ENCODE results near the gene PACS2.

DNA sequence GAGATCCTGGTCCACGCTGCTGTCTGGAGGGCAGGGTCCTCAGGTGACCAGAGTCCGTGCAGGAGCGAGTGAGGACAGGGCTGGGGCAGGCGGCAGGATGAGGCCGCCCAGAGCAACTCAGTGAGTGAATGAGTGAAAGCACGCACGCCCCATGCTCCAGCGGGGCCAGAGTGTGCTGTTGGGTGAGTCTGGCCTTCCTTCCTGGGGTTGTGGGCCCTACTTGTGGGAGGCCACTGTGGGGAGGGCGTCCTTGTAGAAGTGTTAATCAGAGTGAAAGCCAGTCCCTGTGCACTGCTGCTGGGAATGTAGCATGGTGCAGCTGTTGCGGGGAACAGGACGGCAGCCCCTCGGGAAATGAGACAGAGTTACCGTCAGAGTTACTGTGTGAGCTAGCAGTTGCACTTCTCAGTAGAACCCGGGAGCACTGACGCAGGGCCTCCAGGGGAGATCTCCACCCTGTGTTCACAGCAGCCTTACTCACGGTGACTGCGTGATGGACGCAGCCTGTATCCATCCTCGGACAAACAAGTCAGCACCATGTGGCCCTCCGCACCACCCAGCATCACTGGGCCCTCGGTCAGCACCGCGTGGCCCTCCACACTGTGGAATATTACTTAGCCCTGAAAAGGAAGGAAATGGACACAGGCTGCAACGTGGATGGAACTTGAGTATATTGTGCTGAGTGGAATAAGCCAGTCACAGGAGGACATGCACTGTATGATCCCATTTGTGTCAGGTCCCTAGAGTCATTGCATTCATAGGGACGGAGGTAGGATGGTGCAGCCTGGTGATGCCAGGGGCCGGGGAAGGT lies 22.1 kb downstream of the PACS2 start:
- TF ChIP-seq CTCF (IDR thresholded peaks at IDR 0.05) (no peak), EZH2 (IDR thresholded peaks at IDR 0.05; ENCODE audit: borderline replicate concordance, insufficient read depth, low read depth, low read length, poor library complexity, severe bottlenecking) (no peak)
